ENCODE data around the gene THOC1. TPM values are rescaled to one million over a fixed set of nuclear protein-coding genes. Genes with fewer than 3 reads are reported as not detected.

THOC1 gene
- total RNA-seq, 4 donors from 2014 or later = 6.4 to 19.4 (median 16.9) TPM

DNA sequence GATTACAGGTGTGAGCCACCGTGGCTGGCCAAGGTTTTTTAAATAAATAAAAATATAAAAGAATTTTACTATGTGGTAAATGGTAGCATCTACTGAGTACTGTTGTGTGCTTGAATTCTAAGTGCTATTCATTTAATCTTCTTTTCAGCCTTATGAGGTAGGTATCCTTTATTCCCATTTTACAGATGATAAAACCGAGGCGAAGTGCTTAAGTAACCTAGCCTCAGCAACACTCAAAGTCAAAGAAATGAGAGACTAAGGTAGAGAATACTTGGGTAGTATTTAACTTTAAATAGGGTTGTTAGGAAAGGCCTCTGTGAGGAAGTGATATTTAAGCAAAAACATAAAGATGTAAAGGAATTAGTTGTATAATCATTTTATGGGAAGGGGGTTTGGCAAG is 5.7 kb upstream of the THOC1 start:
- Histone ChIP-seq H3K27ac (no peak overlapping the region), H3K27me3 (peaks cover 0 to 3% (median 0%) of the 10 kb centered on the region in 3 donors), H3K4me1 (peaks cover 9 to 10% of the 10 kb centered on the region in 2 donors), H3K4me3 (no peak overlapping the region), H3K36me3 (no peaks in the 10 kb centered on the region), H3K9me3 (no peaks in the 10 kb centered on the region)
- intact Hi-C loops (cut with DNase I; ENCODE audit: low total_unique reads) = no loop called here
- ATAC-seq = no peak
- TF ChIP-seq, protein P1, sequence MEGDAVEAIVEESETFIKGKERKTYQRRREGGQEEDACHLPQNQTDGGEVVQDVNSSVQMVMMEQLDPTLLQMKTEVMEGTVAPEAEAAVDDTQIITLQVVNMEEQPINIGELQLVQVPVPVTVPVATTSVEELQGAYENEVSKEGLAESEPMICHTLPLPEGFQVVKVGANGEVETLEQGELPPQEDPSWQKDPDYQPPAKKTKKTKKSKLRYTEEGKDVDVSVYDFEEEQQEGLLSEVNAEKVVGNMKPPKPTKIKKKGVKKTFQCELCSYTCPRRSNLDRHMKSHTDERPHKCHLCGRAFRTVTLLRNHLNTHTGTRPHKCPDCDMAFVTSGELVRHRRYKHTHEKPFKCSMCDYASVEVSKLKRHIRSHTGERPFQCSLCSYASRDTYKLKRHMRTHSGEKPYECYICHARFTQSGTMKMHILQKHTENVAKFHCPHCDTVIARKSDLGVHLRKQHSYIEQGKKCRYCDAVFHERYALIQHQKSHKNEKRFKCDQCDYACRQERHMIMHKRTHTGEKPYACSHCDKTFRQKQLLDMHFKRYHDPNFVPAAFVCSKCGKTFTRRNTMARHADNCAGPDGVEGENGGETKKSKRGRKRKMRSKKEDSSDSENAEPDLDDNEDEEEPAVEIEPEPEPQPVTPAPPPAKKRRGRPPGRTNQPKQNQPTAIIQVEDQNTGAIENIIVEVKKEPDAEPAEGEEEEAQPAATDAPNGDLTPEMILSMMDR (IDR thresholded peaks at IDR 0.05 in 4 of 5, conservative IDR thresholded peaks at IDR 0.05 in 1 of 5) = no peak
- TF ChIP-seq POLR2A (IDR thresholded peaks at IDR 0.05) = no peak
- in situ Hi-C loops (cut with MboI; ENCODE audit: low sequenced_read_pairs in 4 of 4) = loop anchor here in 2 of 4 donors (10.0 kb wide), 2 partner anchors 61 to 341 kb away; no protein-coding TSS in a partner anchor
- DNase-seq = no peak

DNA sequence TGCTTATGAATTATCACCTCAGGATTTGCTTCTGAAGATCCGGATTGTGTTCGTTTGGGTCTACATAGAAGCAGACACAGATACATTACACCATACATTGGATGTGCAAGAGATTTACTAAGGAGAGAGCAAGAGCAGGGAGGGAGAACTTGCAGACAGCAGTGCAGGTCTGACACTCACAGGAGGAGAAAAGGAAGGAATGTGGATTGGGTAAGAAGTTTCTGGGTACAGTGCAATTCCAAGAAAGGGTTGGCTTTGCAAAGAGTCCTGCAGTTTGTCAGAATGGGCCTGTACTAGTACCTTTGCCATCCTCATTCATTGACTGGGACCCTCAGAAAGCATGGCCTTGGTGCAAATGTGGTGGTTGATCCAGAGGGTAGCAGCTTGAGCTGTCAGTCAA is 4.8 kb upstream of the THOC1 start:
- H3K4me1 ChIP-seq = peaks cover 9 to 11% of the 10 kb centered on the region in 2 donors
- ATAC-seq = no peak
- no peaks in the 10 kb centered on the region for H3K27me3 ChIP-seq
- TF ChIP-seq, protein P1 (IDR thresholded peaks at IDR 0.05 in 4 of 5, conservative IDR thresholded peaks at IDR 0.05 in 1 of 5) = no peak
- TF ChIP-seq POLR2A (IDR thresholded peaks at IDR 0.05) = no peak
- H3K9me3 ChIP-seq = no peaks in the 10 kb centered on the region
- H3K27ac ChIP-seq = no peak overlapping the region
- in situ Hi-C loops (cut with MboI; ENCODE audit: low sequenced_read_pairs in 4 of 4) (loop anchor here in 2 of 4 donors (10.0 kb wide), 2 partner anchors 62 to 342 kb away; no protein-coding TSS in a partner anchor), intact Hi-C loops (cut with DNase I; ENCODE audit: low total_unique reads) (no loop called here)
- no peak for DNase-seq
- H3K4me3 ChIP-seq = no peak overlapping the region
- H3K36me3 ChIP-seq = no peaks in the 10 kb centered on the region

DNA sequence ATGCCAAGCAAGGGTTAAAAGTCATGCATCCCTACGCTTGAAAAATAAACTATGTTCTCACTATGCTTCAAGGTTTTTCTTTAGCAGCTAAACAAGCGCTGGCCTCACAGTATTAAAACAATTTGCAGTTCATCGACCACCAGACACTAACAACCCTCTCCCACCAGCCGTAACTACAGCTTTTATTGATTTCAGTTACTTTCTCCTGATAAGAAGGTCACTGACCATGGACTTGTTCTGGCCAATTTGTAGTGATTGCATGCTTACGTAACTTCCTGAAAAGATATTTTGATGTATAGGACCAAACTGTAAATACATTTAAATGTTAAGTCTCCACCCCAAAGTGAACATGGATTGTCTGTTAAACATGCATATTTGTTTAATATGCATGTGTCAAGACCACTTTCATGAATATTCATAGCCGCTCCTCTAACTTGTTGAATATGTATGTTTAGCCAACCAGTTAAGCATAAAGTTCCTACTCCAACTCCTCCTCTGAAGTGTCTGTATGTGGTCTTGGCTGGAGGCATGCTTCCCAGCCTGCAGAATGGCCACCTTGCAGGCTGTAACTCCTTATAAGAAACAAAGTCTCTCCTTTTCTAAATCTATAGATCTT is 1.7 kb upstream of the THOC1 start:
- Histone ChIP-seq H3K4me3 (peak overlapping the region in 1 of 4 donors; percentile 96), H3K9me3 (no peaks in the 10 kb centered on the region), H3K27me3 (no peaks in the 10 kb centered on the region), H3K4me1 (peaks cover 16 to 26% of the 10 kb centered on the region in 2 donors), H3K27ac (no peak overlapping the region), H3K36me3 (peaks cover 0 to 3% of the 10 kb centered on the region in 2 donors)
- ATAC-seq (no peak), DNase-seq (no peak)
- TF ChIP-seq, protein P1 (IDR thresholded peaks at IDR 0.05 in 4 of 5, conservative IDR thresholded peaks at IDR 0.05 in 1 of 5) = no peak
- TF ChIP-seq POLR2A (IDR thresholded peaks at IDR 0.05) = no peak
- intact Hi-C loops (cut with DNase I; ENCODE audit: low total_unique reads) = loop anchor here (5.0 kb wide), 1 partner anchor 543 kb away; the partner anchor contains the start of gene YES1
- in situ Hi-C loops (cut with MboI; ENCODE audit: low sequenced_read_pairs in 4 of 4) = loop anchor here in 2 of 4 donors (10.0 kb wide), 2 partner anchors 65 to 345 kb away; no protein-coding TSS in a partner anchor

DNA sequence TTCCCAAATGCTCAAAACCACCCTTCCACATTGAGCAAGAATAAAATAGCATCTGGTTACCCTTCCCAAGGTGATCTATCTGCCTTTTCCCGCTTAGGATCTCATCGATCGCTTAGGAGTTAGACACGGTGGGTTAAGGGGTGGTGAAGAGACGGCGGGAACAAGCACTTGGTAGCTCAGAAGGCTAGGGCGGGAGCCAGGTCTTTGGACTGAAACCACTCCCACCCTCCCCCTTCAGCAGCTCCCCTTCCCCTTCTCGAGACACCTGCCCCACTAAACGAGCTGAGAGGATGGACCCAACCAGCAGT is 513 bp downstream of the THOC1 start:
- H3K9me3 ChIP-seq = no peaks in the 10 kb centered on the region
- intact Hi-C loops (cut with DNase I; ENCODE audit: low total_unique reads) = loop anchor here (5.0 kb wide), 1 partner anchor 545 kb away; the partner anchor contains the start of gene YES1
- H3K36me3 ChIP-seq = peaks cover 0 to 25% of the 10 kb centered on the region in 2 donors
- H3K27ac ChIP-seq = peak overlapping the region; percentile 80 to 96 (median 89)
- peak overlapping the region; percentile 86 to 98 (median 96) for H3K4me3 ChIP-seq
- ATAC-seq (peak; percentile 17 to 20), DNase-seq (no peak)
- in situ Hi-C loops (cut with MboI; ENCODE audit: low sequenced_read_pairs in 4 of 4) = no loop called here
- H3K27me3 ChIP-seq = no peaks in the 10 kb centered on the region
- peaks cover 16 to 26% of the 10 kb centered on the region in 2 donors for H3K4me1 ChIP-seq
- TF ChIP-seq, protein P1 (IDR thresholded peaks at IDR 0.05 in 4 of 5, conservative IDR thresholded peaks at IDR 0.05 in 1 of 5) = no peak
- no peak for TF ChIP-seq POLR2A (IDR thresholded peaks at IDR 0.05)
